ENCODE results near the gene ELMO1.
A peak's percentile ranks its signal among the peaks of the same experiment; 100 is the strongest.

Gene ELMO1

GRCh38 chr7:37462138-37462537, 13.5 kb upstream of the ELMO1 start:
- no peak for DNase-seq

DNA sequence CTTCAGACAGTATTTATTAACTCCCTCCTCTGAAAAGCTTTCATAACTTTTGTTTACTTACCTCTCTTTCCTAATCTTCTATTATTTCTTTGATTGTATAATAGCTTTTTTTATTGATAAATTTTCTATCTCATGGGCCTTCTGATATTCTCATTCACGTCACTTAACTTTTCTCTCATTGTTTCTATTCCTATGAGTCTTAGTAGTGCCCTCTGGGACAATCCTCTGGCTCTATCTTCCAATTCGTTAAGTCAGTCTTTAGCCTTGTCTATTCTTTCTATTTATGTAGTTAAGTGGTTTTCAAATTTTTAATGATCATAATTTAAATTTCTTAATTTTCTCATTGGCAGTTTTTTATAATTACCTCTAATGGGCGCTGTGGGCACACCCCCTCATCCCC, 6.4 kb upstream of the ELMO1 start:
- no peak for DNase-seq

DNA sequence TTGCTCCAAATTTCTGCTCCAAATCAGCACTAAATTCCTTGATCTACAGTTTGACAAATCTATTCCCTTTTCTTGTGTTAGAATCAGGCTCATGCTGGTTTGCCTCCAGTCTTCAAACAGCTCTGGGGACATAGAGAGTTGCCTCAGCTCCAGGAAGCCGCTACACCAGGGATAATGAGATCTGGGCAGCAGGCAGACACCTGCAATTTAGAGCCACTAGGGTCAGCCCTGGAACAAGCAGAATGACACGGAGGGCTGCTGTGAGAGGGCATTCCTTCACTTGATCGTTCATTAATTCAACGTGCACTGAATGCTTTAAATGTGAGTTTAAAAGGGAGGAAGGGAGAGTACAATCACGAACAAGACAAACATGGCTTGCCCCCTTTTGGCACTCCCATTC, 3.7 kb upstream of the ELMO1 start:
- no peak for DNase-seq

DNA sequence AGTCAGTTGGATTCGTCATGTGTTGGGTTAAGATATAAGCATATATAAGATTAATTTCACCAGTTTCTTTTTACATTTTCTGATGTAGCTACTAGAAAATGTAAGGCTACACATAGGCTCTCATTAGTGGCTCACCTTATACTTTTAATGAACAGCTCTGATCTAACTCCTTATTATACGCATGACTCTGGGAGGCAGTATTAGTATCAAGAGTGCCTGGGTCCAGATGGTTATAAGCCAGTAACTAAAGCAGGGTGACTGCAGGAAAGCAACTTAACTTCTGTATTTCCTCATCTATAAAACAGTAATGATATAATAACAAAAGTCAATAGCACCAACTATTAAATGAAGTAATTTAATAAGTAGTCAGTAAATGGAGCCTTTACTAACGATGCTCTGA, 1.4 kb upstream of the ELMO1 start:
- DNase-seq = no peak

DNA sequence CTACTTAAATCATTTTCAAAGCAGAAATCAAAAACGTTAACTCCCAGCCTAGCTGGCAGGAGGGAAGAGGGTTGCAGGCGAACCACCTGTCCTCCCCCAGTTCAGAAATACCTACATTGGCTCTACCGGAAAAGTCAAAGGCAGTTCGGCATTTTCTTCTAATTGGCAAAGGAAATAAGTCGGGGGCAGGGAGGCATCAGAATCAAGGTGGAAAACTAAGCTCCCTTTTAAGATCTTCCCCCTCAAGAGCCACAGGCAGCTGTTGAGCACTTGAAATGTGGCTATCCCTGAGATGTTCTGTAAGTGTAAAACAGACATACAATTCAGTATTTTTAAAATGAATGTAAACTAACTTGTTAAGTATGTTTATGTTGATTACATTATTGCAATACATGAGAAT, 957 bp upstream of the ELMO1 start:
- no peak for DNase-seq

DNA sequence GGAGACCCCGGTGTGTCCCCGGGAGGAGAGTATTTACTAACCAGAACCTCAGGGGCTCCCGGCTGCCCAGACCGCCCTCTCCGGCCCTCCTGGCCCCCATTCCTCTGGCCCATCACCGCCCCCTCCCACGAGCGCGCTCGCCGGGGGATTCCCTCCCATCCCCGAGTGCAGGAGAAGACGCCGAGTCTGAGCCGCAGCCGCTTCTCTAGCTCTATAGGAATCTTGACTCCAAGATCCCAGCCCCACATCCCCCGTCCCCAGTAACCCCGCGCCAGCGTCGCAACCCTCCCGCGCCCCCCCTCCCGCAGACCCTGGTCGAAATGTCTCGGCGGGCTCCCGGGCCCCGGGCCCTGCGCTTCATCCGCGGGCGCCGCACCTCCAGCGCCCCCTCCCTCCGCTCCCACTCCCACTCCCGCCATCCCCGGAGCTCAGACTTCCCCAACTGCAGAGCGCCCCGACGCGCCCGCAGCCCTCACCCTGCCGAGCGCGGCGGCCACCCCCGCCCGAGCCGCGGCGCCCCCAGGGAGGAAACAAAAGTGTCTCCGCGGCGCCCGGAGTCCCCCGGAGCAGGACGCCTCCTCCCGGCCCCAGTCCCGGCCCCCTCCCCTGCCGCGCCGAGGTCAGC, 541 bp downstream of the ELMO1 start:
- no peak for DNase-seq

GRCh38 chr7:37446371-37446770, 2.3 kb downstream of the ELMO1 start:
- no peak for DNase-seq

DNA sequence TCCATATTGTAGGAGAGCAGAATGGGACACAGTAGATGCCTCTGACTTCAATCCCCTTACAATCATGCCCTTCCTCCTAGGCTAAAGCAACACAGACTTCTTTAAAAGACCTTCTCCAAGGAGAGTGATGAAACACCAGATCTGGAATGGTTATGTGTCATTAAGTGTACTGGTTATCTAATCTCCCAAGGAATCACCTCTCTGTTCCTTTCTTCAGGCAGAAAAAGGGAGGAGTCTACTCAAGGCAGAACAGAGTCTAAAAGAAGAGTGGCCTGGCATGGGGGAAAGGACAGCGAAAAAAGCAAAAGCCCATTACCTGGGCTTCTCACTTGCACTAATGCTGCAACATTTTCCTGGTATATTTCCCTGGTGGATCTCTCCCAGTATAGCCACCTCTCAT, 2.9 kb downstream of the ELMO1 start:
- no peak for DNase-seq

- no peak for DNase-seq
Measured at GRCh38 chr7:37445064-37445723, 3.5 kb downstream of the ELMO1 start.

GRCh38 chr7:37443627-37444026, 5.0 kb downstream of the ELMO1 start:
- DNase-seq = no peak

DNA sequence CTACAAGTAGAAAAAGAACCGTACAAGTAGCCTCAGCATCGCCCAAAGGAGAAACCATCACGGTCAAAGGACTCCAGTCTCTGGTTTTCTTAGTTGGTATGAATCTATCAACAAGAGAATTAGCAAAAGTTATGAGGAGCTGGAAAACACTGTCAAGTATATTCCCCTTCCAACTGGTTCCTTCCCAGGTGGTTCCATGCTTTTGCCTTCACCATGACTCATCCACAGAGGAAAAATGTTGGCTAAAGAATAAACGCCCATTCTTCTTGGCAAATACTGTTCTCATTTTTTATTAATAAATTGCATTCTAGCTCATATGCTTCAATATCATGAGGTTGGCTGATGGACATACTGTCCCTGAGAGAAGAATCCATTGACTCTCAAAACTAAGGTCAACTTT, 6.4 kb downstream of the ELMO1 start:
- DNase-seq = no peak

DNA sequence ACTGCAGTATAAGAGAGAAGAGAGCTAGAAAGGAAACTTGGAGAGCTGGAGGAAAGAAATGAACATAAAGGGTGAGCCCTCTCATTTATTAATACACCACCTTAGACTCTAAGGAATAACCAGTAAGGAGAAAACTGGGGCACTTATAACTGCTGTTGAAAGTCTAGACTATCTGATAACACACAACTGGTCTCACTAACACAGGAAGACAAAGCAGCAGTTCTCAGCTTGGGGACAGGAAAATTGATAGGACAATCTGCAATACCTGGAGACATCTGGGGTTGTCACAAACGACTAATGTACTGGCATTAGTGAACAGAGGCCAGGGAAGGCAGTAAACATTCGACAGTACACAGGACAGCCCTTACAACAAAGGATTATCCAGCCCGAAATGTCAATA, 6.8 kb downstream of the ELMO1 start:
- no peak for DNase-seq

GRCh38 chr7:37441386-37441760, 7.3 kb downstream of the ELMO1 start:
- no peak for DNase-seq

DNA sequence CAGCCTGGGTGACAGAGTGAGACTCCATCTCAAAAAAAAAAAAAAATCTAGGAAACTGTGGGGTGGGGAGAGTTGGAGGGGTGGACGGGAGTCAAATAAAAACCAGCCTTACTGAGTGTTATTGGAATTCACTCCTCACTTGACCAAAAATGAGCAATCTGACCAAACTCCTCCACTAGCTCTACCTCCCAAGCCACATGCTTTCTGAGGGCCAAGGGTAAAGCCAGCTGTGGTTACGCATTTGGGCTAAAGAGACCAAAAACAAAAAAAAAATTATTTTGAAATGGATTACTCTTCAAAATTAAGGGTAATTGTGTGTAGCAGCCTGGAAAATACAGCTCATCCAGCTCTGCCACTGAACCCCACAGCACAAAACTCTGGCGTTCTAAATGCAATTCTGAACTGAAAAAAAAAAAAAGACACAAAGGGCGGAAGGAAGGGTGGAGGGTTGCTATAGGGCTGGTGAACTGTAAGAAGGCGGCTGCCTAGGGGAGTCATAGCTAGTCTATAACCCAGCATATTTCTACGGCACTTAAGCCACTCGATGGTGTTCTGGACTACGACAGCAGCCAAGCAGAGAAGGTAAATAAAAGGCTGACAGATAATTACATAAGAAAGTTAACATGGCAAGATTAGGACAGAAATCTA, 7.8 kb downstream of the ELMO1 start:
- DNase-seq = peak in 1 of 2 donors; percentile 33

- no peak for DNase-seq
Measured at GRCh38 chr7:37439653-37440026, 9.0 kb downstream of the ELMO1 start.

GRCh38 chr7:37438906-37439652, 9.6 kb downstream of the ELMO1 start:
- no peak for DNase-seq

- no peak for DNase-seq
Measured at GRCh38 chr7:37435156-37435855, 13.4 kb downstream of the ELMO1 start.

- no peak for DNase-seq
Measured at GRCh38 chr7:37434529-37434928, 14.1 kb downstream of the ELMO1 start.

GRCh38 chr7:37433166-37433565, 15.5 kb downstream of the ELMO1 start:
- no peak for DNase-seq

GRCh38 chr7:37432281-37432920, 16.3 kb downstream of the ELMO1 start:
- DNase-seq = no peak

GRCh38 chr7:37431413-37431812, 17.3 kb downstream of the ELMO1 start:
- no peak for DNase-seq

- DNase-seq = no peak
Measured at GRCh38 chr7:37430640-37431039, 18.0 kb downstream of the ELMO1 start.

DNA sequence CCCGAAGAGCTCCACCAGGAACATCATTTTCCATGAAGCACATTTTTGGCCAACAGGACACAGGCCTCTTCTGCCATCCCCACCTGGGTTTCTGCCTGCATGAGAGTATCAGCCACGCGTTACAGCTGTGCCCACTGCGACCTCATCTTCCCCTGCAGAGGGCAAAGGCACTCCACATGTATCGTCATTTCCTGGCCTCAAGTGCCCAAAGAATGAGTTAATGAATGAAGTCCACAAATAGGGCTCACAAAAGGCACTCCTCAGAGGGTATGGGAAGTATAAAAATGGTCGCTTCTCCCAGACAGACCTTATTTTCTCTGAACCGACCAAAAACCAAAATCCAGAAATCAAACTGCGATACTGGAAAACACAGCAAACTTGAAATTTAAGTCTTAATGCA, 18.5 kb downstream of the ELMO1 start:
- DNase-seq = no peak

Data from CD4-positive, alpha-beta T cell treated with Interleukin-4 for 1 hour (primary cell).